H1 (cell line): ENCODE data around the gene ATE1. TPM values are rescaled to one million over a fixed set of nuclear protein-coding genes. Genes with fewer than 3 reads are reported as not detected.

Source experiments
- CTCF ChIA-PET: fragments of 300-600 bp; sonication (Branson Sonifier 250); formaldehyde crosslinking; loops from one replicate; lab custom pipeline; 2021; ENCODE audit not compliant: partially characterized antibody; lab: Charles Lee
- POLR2A ChIA-PET: fragments of 300-600 bp; sonication (Branson Sonifier 250); formaldehyde crosslinking; loops from one replicate; lab custom pipeline; 2021; ENCODE audit warnings: inconsistent platforms; ENCODE audit not compliant: partially characterized antibody; lab: Charles Lee
- DNase-seq, 2 experiments: peaks; one replicate each; pipeline versions ENCODE4 v3.0.0 to v3.0.0-alpha.2; 2010 to 2022; ENCODE audit warnings: low spot score in 2 of 2, low read depth in 1 of 2, mixed read lengths in 1 of 2
- FAIRE-seq: peaks from 2 replicates; lab custom pipeline; 2011; peaks lifted over from hg19 to GRCh38; lab: Jason Lieb, UNC
- H2AFZ ChIP-seq: 2 replicates; pipeline ENCODE4 v1.8.1; 2012; ENCODE audit warnings: low read length, inconsistent platforms
- H2AK5ac ChIP-seq: 2 replicates; pipeline ENCODE4 v1.6.1; 2013; ENCODE audit warnings: low read depth, low read length
- H2BK120ac ChIP-seq: replicated peaks from 2 replicates; pipeline ENCODE3; 2013; ENCODE audit warnings: low read depth, low read length, inconsistent platforms
- H2BK12ac ChIP-seq: 2 replicates; pipeline ENCODE4 v1.6.1; 2013; ENCODE audit warnings: low read depth, low read length
- H2BK15ac ChIP-seq: 2 replicates; pipeline ENCODE4 v1.6.1; 2013; ENCODE audit warnings: low read length
- H2BK20ac ChIP-seq: 2 replicates; pipeline ENCODE4 v1.6.1; 2013; ENCODE audit warnings: low read length
- H2BK5ac ChIP-seq: 2 replicates; pipeline ENCODE4 v1.6.1; 2013; ENCODE audit warnings: low read depth, low read length
- H3K14ac ChIP-seq: 2 replicates; pipeline ENCODE4 v1.6.1; 2013; ENCODE audit warnings: inconsistent platforms; ENCODE audit not compliant: insufficient read length
- H3K18ac ChIP-seq: 2 replicates; pipeline ENCODE4 v1.6.1; 2013; ENCODE audit warnings: low read length; ENCODE audit errors: extremely low read depth
- H3K23ac ChIP-seq: 2 replicates; pipeline ENCODE4 v1.6.1; 2013; ENCODE audit warnings: inconsistent platforms; ENCODE audit not compliant: insufficient read length
- H3K23me2 ChIP-seq: 2 replicates; pipeline ENCODE4 v1.6.1; 2013; ENCODE audit warnings: low read depth, low read length
- H3K27ac ChIP-seq: 2 replicates; pipeline ENCODE4 v1.6.1; 2011; ENCODE audit warnings: low read depth, low read length, inconsistent platforms
- H3K27me3 ChIP-seq, 4 experiments: replicated peaks in 1 of 4; 1 replicate in 1 of 4; 2 replicates in 3 of 4; pipeline versions ENCODE4 v1.6.1 to v1.8.1; 2011 to 2013; ENCODE audit warnings: low read length in 3 of 4, mild to moderate bottlenecking in 3 of 4, inconsistent platforms in 2 of 4, mixed read lengths in 2 of 4, moderate library complexity in 1 of 4; ENCODE audit not compliant: control insufficient read depth in 3 of 4, insufficient read depth in 3 of 4; ENCODE audit errors: extremely low read depth in 1 of 4
- H3K36me3 ChIP-seq, 4 experiments: 2 replicates each; pipeline versions ENCODE4 v1.6.1 to v1.8.1; 2011 to 2013; ENCODE audit warnings: mild to moderate bottlenecking in 4 of 4, low read length in 3 of 4, moderate library complexity in 2 of 4, control low read depth in 1 of 4, inconsistent platforms in 1 of 4; ENCODE audit not compliant: insufficient read depth in 4 of 4, control insufficient read depth in 2 of 4
- H3K4ac ChIP-seq: replicated peaks from 2 replicates; pipeline ENCODE3; 2013; ENCODE audit warnings: low read length, low read depth, mixed read lengths, inconsistent platforms; ENCODE audit not compliant: insufficient read length
- H3K4me1 ChIP-seq, 4 experiments: replicated peaks in 1 of 4; 1 replicate in 1 of 4; 2 replicates in 3 of 4; pipeline versions ENCODE4 v1.6.1 to v1.8.1; 2011 to 2013; ENCODE audit warnings: low read length in 3 of 4, inconsistent platforms in 2 of 4, mixed read lengths in 1 of 4; ENCODE audit not compliant: insufficient read depth in 4 of 4, control insufficient read depth in 3 of 4
- H3K4me2 ChIP-seq, 2 experiments: 2 replicates each; pipeline versions ENCODE4 v1.6.1 to v1.8.1; 2011 to 2013; ENCODE audit warnings: low read depth in 2 of 2, low read length in 2 of 2, control low read depth in 1 of 2, inconsistent platforms in 1 of 2, mild to moderate bottlenecking in 1 of 2; ENCODE audit not compliant: insufficient read depth in 1 of 2
- H3K4me3 ChIP-seq, 4 experiments: fragments of 200-600, 300-600 bp in 1 of 4; sonication (generic), shearing (Covaris generic), sonication (Bioruptor Twin) in 1 of 4; 2 replicates each; pipeline versions ENCODE4 v1.5.1 to v1.8.1; 2011 to 2016; ENCODE audit warnings: low read length in 4 of 4, low read depth in 3 of 4, control low read depth in 2 of 4, inconsistent platforms in 2 of 4, mild to moderate bottlenecking in 2 of 4, mixed read lengths in 1 of 4, moderate library complexity in 1 of 4; ENCODE audit not compliant: insufficient read depth in 2 of 4; ENCODE audit errors: extremely low read depth in 1 of 4
- H3K56ac ChIP-seq: replicated peaks from 2 replicates; pipeline ENCODE3; 2013; ENCODE audit warnings: low read depth, mild to moderate bottlenecking, mixed read lengths, low read length, inconsistent platforms; ENCODE audit not compliant: insufficient read length
- H3K79me1 ChIP-seq: 2 replicates; pipeline ENCODE4 v1.6.1; 2013; ENCODE audit warnings: low read depth, low read length, control low read depth
- H3K79me2 ChIP-seq, 2 experiments: 2 replicates each; pipeline versions ENCODE4 v1.6.1 to v1.8.1; 2012 to 2013; ENCODE audit warnings: low read length in 2 of 2, mild to moderate bottlenecking in 2 of 2, inconsistent platforms in 1 of 2; ENCODE audit not compliant: insufficient read depth in 2 of 2, control insufficient read depth in 1 of 2
- H3K9ac ChIP-seq, 4 experiments: replicated peaks in 1 of 4; 1 replicate in 1 of 4; 2 replicates in 3 of 4; pipeline versions ENCODE4 v1.6.1 to v1.8.1; 2011 to 2013; ENCODE audit warnings: low read depth in 3 of 4, low read length in 3 of 4, control low read depth in 2 of 4, mild to moderate bottlenecking in 2 of 4, moderate library complexity in 2 of 4, inconsistent platforms in 1 of 4; ENCODE audit errors: extremely low read depth in 1 of 4
- H3K9me3 ChIP-seq, 2 experiments: 2 replicates each; pipeline versions ENCODE4 v1.6.1 to v1.8.1; 2012 to 2013; ENCODE audit warnings: mild to moderate bottlenecking in 2 of 2, moderate library complexity in 2 of 2, control low read depth in 1 of 2, inconsistent platforms in 1 of 2, low read depth in 1 of 2, low read length in 1 of 2, mixed read lengths in 1 of 2; ENCODE audit not compliant: insufficient read depth in 2 of 2
- H4K20me1 ChIP-seq, 2 experiments: replicated peaks in 1 of 2; 2 replicates each; pipeline versions ENCODE3 to v1.8.1; 2011 to 2013; ENCODE audit warnings: inconsistent platforms in 2 of 2, low read length in 2 of 2, mild to moderate bottlenecking in 1 of 2; ENCODE audit not compliant: insufficient read depth in 2 of 2, control insufficient read depth in 1 of 2
- H4K5ac ChIP-seq: 2 replicates; pipeline ENCODE4 v1.6.1; 2013; ENCODE audit warnings: low read length, low read depth, mixed read lengths, inconsistent platforms; ENCODE audit not compliant: insufficient read length
- H4K8ac ChIP-seq: 2 replicates; pipeline ENCODE4 v1.8.0; 2013; ENCODE audit warnings: mild to moderate bottlenecking, moderate library complexity, low read length, inconsistent platforms; ENCODE audit not compliant: insufficient read depth; ENCODE audit errors: extremely low read depth
- H4K91ac ChIP-seq: replicated peaks from 2 replicates; pipeline ENCODE3; 2013; ENCODE audit warnings: low read length, mixed read lengths, inconsistent platforms; ENCODE audit not compliant: insufficient read length
- KDM1A ChIP-seq: fragments of 200-600, 300-600 bp; sonication (generic); IDR thresholded peaks from 2 replicates; pipeline ENCODE4 v1.7.1; 2016; ENCODE audit warnings: mild to moderate bottlenecking, low read length, borderline replicate concordance
- KDM5A ChIP-seq: fragments of 200-600 bp; IDR thresholded peaks from 2 replicates; pipeline ENCODE4 v1.7.1; 2012; ENCODE audit warnings: mild to moderate bottlenecking, low read length, inconsistent platforms, mixed read lengths
- WGBS, 2 experiments: shearing (Covaris generic) in 1 of 2; methylation state at CpG; one replicate each; pipeline versions ENCODE4 v1.1.6 to v1.1.7; 2013 to 2015; ENCODE audit warnings: low lambda C conversion rate in 2 of 2, mixed read lengths in 2 of 2, inconsistent platforms in 1 of 2, low coverage in 1 of 2, missing lambda C conversion rate in 1 of 2; ENCODE audit not compliant: insufficient replicate concordance in 2 of 2, insufficient coverage in 1 of 2, insufficient read length in 1 of 2; ENCODE audit errors: extremely low coverage in 1 of 2, missing lambda C conversion rate in 1 of 2; 5-methylcytosine and 5-hydroxymethylcytosine counted together
- polyA plus RNA-seq, 7 experiments: library from polyadenylated mRNA; depleted of rRNA in 3 of 7; stranded (reverse) in 5 of 7; unstranded in 2 of 7; fragments of >200 nt in 5 of 7; fragments of 200-250 nt in 2 of 7; gene quantifications; 1 replicate in 5 of 7; 2 replicates in 1 of 7; 4 replicates in 1 of 7; pipeline versions ENCODE4 v1.2.1 to v1.2.3, GENCODE V29; 2011 to 2013; ENCODE audit warnings: missing spikeins in 2 of 7, mixed read lengths in 2 of 7
- total RNA-seq: library from RNA; stranded (reverse); fragmentation: NEBNext Ultra II Directional; extraction: Animal tissue kit (Norgen Biotek cat#: 25700); gene quantifications from 2 replicates; pipeline ENCODE4 v1.2.1, GENCODE V29; 2021

The ATE1 gene
- total and polyA plus RNA-seq, 2 of the 8 experiments (the other 6 are each of a cell fraction or from before 2014, with no cell fraction given) = 8.8 to 26.9 TPM

DNA sequence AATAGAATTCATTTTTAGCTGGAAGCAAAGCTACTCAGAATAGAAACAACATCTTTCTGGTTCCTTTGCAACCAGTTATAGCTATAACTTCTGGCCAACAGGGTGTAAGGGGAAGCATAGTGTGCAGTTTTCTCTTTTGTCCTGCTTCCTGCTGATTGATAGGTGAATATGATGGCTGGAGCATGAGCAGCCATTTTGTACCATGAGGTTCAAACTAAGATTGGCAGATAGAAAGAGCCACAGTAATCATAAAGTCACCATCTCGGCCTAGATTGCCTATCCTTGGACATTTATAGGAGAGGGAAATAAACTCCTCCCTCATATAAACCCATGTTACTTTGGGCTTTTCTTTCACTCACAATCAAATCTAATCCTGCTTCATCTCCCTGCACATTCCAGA is 227.4 kb downstream of the ATE1 start:
- Histone ChIP-seq H2BK5ac (no peak overlapping the region), H3K27ac (no peak overlapping the region), H3K27me3 (no peaks in the 10 kb centered on the region), H2BK20ac (no peak overlapping the region), H4K20me1 (no peaks in the 10 kb centered on the region), H3K14ac (no peak overlapping the region), H2AK5ac (no peak overlapping the region), H3K4me2 (no peak overlapping the region), H2BK120ac (no peak overlapping the region), H3K23me2 (no peaks in the 10 kb centered on the region), H3K23ac (no peak overlapping the region), H2AFZ (no peak overlapping the region), H4K8ac (no peak overlapping the region), H3K4me1 (peaks cover 0 to 8% (median 0%) of the 10 kb centered on the region in 4 experiments; a peak in 1 of 7 replicates), H3K18ac (no peak overlapping the region), H3K79me1 (no peaks in the 10 kb centered on the region), H3K4ac (no peak overlapping the region), H3K79me2 (no peaks in the 10 kb centered on the region), H3K4me3 (no peak overlapping the region), H4K91ac (no peak overlapping the region), H3K36me3 (no peaks in the 10 kb centered on the region), H4K5ac (no peak overlapping the region)
- POLR2A ChIA-PET = no interaction called here
- 100% methylated on average over 1 of the region's 1 CpG; no CpG with 5 or more reads in 1 of the 2 experiments for WGBS, 2 experiments
- CTCF ChIA-PET = interaction anchor here (0.6 kb wide), 1 partner anchor 9 kb away, joined by 3 read pairs; no protein-coding TSS in a partner anchor
- FAIRE-seq (no peak), DNase-seq (no peak)
- TF ChIP-seq KDM1A (0 out of 2 replicates have a peak, but pooled peaks have one; percentile 44), KDM5A (no peak)
- TF ChIP-seq, all 59 proteins: peak for 1
- H3K9ac ChIP-seq = no peak overlapping the region
- no peaks in the 10 kb centered on the region for H3K9me3 ChIP-seq
- H3K56ac ChIP-seq = no peak overlapping the region
- no peak overlapping the region for H2BK15ac ChIP-seq
- H2BK12ac ChIP-seq = no peak overlapping the region
